K562 (cell line): ENCODE measurements around the gene STAP1. TPM values are rescaled to one million over a fixed set of nuclear protein-coding genes. Genes with fewer than 3 reads are reported as not detected.

Experiments
- CBX5 ChIP-seq: IDR thresholded peaks from 2 replicates; pipeline ENCODE4 v1.6.1; 2014; ENCODE audit warnings: low read depth, borderline replicate concordance
- ETV6 ChIP-seq, 3 experiments: fragments of 150-350 bp in 1 of 3; sonication (generic) in 1 of 3; formaldehyde crosslinking in 1 of 3; IDR thresholded peaks; 2 replicates each; pipeline versions ENCODE4 v1.6.1 to v1.8.0; 2014 to 2022; ENCODE audit warnings: borderline replicate concordance in 2 of 3, low read depth in 2 of 3, antibody characterized with exemption in 1 of 3, low read length in 1 of 3, mild to moderate bottlenecking in 1 of 3, missing genetic modification reagents in 1 of 3
- HSF4 ChIP-seq: fragments of 250-450 bp; sonication (Bioruptor Pico); IDR thresholded peaks from 2 replicates; pipeline ENCODE4 v2.1.2; 2022; ENCODE audit warnings: mild to moderate bottlenecking, moderate library complexity, borderline replicate concordance
- KAT7 ChIP-seq: sonication (generic); formaldehyde crosslinking; IDR thresholded peaks from 2 replicates; pipeline ENCODE4 v1.8.0; 2022; ENCODE audit warnings: missing genetic modification reagents, mild to moderate bottlenecking, borderline replicate concordance
- MBD2 ChIP-seq: sonication (generic); IDR thresholded peaks from 2 replicates; pipeline ENCODE4 v1.6.1; 2016; ENCODE audit warnings: low read depth, borderline replicate concordance
- XRCC3 ChIP-seq: fragments of 450-650 bp; IDR thresholded peaks from 2 replicates; pipeline ENCODE4 v1.6.1; 2017; ENCODE audit warnings: mild to moderate bottlenecking, moderate library complexity
- ZNF699 ChIP-seq: fragments of 250-450 bp; sonication (Bioruptor Pico); IDR thresholded peaks from 2 replicates; pipeline ENCODE4 v1.8.0; 2021; ENCODE audit warnings: mild to moderate bottlenecking, moderate library complexity; ENCODE audit not compliant: insufficient replicate concordance
- ZNF76 ChIP-seq: fragments of 250-450 bp; sonication (Bioruptor Pico); IDR thresholded peaks from 2 replicates; pipeline ENCODE4 v1.4.0; 2020; ENCODE audit warnings: mild to moderate bottlenecking, moderate library complexity, borderline replicate concordance
- polyA plus RNA-seq, 8 experiments: library from polyadenylated mRNA; depleted of rRNA in 4 of 8; stranded (reverse) in 5 of 8; unstranded in 3 of 8; fragments of >200 nt; fragmentation: Nextera tagmentation in 2 of 8; fragmentation: Illumina TruSeq in 1 of 8; extraction: Ambion mirVana in 2 of 8; extraction: Trizol in 1 of 8; gene quantifications; 2 replicates each; pipeline versions ENCODE4 v1.2.1 to v1.2.3, GENCODE V29; 2011 to 2014; ENCODE audit warnings: inconsistent platforms in 1 of 8, missing spikeins in 1 of 8
- total RNA-seq, 7 experiments: library from RNA; depleted of rRNA in 6 of 7; stranded (reverse); fragments of >200 nt in 6 of 7; fragmentation: Illumina TruSeq in 2 of 7; extraction: Trizol in 2 of 7; gene quantifications; 2 replicates each; pipeline versions ENCODE4 v1.2.1 to v1.2.3, GENCODE V29; 2011 to 2021; ENCODE audit warnings: low replicate concordance in 1 of 7
- TF ChIP-seq, protein P1 (sequence below): fragments of 200-600 bp; sonication (generic); IDR thresholded peaks from one replicate; pipeline ENCODE4 v1.6.1; 2012; ENCODE audit warnings: mild to moderate bottlenecking, low read depth, low read length, inconsistent platforms
- TF ChIP-seq, protein P2 (sequence below): fragments of 150-350 bp; conservative IDR thresholded peaks from 2 replicates; pipeline ENCODE4 v1.6.1; 2014; ENCODE audit warnings: low read length

STAP1 gene
- total and polyA plus RNA-seq, 9 of the 15 experiments (the other 6 are each of a cell fraction or from before 2014, with no cell fraction given): 0.50 to 5.6 (median 1.4) TPM

DNA sequence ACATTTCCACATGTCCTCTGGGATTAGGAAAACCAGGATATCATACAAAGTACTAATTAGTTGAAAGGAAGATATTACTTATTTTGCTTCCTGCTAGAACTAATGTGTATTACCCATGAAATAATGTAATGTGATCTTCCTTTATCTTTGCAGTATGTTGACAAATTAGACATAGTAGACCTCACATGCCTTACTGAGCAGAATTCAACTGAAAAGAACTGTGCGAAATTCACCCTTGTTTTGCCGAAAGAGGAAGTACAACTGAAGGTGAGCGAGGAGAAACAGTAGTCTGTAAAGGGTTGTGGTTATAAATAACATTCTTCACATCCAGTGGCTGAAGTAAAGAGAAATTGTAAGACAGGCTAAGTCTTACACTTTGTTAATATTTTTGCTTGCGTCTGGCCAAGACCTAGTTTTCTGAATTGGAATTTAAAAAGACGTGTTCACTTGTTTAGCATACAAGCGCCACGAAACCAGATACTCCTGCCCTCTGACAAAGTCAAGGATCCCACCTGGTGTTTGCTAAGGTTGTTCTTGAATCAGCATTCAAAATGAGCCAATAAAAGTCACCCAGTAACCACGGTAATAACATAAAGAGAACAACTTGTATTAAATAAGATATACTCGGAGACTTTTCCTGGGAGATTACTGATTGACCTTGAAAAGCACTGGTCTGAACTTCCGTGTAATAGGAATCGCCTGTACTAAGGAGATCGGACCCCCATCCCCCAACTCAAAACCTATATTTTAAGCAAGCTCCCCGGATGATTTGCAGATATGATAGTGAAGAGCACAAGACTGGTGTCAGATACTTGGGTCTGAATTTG lies 16.9 kb downstream of the STAP1 start (continued):
- TF ChIP-seq, protein P1, sequence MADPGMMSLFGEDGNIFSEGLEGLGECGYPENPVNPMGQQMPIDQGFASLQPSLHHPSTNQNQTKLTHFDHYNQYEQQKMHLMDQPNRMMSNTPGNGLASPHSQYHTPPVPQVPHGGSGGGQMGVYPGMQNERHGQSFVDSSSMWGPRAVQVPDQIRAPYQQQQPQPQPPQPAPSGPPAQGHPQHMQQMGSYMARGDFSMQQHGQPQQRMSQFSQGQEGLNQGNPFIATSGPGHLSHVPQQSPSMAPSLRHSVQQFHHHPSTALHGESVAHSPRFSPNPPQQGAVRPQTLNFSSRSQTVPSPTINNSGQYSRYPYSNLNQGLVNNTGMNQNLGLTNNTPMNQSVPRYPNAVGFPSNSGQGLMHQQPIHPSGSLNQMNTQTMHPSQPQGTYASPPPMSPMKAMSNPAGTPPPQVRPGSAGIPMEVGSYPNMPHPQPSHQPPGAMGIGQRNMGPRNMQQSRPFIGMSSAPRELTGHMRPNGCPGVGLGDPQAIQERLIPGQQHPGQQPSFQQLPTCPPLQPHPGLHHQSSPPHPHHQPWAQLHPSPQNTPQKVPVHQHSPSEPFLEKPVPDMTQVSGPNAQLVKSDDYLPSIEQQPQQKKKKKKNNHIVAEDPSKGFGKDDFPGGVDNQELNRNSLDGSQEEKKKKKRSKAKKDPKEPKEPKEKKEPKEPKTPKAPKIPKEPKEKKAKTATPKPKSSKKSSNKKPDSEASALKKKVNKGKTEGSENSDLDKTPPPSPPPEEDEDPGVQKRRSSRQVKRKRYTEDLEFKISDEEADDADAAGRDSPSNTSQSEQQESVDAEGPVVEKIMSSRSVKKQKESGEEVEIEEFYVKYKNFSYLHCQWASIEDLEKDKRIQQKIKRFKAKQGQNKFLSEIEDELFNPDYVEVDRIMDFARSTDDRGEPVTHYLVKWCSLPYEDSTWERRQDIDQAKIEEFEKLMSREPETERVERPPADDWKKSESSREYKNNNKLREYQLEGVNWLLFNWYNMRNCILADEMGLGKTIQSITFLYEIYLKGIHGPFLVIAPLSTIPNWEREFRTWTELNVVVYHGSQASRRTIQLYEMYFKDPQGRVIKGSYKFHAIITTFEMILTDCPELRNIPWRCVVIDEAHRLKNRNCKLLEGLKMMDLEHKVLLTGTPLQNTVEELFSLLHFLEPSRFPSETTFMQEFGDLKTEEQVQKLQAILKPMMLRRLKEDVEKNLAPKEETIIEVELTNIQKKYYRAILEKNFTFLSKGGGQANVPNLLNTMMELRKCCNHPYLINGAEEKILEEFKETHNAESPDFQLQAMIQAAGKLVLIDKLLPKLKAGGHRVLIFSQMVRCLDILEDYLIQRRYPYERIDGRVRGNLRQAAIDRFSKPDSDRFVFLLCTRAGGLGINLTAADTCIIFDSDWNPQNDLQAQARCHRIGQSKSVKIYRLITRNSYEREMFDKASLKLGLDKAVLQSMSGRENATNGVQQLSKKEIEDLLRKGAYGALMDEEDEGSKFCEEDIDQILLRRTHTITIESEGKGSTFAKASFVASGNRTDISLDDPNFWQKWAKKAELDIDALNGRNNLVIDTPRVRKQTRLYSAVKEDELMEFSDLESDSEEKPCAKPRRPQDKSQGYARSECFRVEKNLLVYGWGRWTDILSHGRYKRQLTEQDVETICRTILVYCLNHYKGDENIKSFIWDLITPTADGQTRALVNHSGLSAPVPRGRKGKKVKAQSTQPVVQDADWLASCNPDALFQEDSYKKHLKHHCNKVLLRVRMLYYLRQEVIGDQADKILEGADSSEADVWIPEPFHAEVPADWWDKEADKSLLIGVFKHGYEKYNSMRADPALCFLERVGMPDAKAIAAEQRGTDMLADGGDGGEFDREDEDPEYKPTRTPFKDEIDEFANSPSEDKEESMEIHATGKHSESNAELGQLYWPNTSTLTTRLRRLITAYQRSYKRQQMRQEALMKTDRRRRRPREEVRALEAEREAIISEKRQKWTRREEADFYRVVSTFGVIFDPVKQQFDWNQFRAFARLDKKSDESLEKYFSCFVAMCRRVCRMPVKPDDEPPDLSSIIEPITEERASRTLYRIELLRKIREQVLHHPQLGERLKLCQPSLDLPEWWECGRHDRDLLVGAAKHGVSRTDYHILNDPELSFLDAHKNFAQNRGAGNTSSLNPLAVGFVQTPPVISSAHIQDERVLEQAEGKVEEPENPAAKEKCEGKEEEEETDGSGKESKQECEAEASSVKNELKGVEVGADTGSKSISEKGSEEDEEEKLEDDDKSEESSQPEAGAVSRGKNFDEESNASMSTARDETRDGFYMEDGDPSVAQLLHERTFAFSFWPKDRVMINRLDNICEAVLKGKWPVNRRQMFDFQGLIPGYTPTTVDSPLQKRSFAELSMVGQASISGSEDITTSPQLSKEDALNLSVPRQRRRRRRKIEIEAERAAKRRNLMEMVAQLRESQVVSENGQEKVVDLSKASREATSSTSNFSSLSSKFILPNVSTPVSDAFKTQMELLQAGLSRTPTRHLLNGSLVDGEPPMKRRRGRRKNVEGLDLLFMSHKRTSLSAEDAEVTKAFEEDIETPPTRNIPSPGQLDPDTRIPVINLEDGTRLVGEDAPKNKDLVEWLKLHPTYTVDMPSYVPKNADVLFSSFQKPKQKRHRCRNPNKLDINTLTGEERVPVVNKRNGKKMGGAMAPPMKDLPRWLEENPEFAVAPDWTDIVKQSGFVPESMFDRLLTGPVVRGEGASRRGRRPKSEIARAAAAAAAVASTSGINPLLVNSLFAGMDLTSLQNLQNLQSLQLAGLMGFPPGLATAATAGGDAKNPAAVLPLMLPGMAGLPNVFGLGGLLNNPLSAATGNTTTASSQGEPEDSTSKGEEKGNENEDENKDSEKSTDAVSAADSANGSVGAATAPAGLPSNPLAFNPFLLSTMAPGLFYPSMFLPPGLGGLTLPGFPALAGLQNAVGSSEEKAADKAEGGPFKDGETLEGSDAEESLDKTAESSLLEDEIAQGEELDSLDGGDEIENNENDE: no peak
- TF ChIP-seq XRCC3 (no peak), KAT7 (CRISPR knock-in tag) (no peak), HSF4 (CRISPR knock-in tag) (no peak), ZNF699 (CRISPR knock-in tag) (no peak), ETV6 (IDR thresholded peaks at IDR 0.05; ENCODE audit: borderline replicate concordance in 1 of 2, low read depth in 2 of 2, low read length in 1 of 2) (no peak), ETV6 (CRISPR knock-in tag; IDR thresholded peaks at IDR 0.05; ENCODE audit: borderline replicate concordance) (no peak), ZNF76 (CRISPR knock-in tag) (no peak), MBD2 (no peak), CBX5 (no peak)
- TF ChIP-seq, protein P2, sequence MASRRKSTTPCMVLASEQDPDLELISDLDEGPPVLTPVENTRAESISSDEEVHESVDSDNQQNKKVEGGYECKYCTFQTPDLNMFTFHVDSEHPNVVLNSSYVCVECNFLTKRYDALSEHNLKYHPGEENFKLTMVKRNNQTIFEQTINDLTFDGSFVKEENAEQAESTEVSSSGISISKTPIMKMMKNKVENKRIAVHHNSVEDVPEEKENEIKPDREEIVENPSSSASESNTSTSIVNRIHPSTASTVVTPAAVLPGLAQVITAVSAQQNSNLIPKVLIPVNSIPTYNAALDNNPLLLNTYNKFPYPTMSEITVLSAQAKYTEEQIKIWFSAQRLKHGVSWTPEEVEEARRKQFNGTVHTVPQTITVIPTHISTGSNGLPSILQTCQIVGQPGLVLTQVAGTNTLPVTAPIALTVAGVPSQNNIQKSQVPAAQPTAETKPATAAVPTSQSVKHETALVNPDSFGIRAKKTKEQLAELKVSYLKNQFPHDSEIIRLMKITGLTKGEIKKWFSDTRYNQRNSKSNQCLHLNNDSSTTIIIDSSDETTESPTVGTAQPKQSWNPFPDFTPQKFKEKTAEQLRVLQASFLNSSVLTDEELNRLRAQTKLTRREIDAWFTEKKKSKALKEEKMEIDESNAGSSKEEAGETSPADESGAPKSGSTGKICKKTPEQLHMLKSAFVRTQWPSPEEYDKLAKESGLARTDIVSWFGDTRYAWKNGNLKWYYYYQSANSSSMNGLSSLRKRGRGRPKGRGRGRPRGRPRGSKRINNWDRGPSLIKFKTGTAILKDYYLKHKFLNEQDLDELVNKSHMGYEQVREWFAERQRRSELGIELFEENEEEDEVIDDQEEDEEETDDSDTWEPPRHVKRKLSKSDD: no peak
